Neural crest cell (in vitro differentiated cells): ENCODE data around the gene TWF2. TPM values are rescaled to one million over a fixed set of nuclear protein-coding genes. Genes with fewer than 3 reads are reported as not detected.

Experiments
- DNase-seq: peaks from one replicate; pipeline ENCODE4 v3.0.0; 2021; ENCODE audit warnings: low read depth, mixed read lengths, low spot score
- H3K27ac Mint-ChIP-seq: one replicate; pipeline ENCODE4 v1.8.0; 2021; ENCODE audit warnings: mild to moderate bottlenecking, mixed read lengths; ENCODE audit not compliant: unreplicated experiment
- H3K27me3 Mint-ChIP-seq: 2 replicates; pipeline ENCODE4 v1.8.0; 2021; ENCODE audit warnings: low read depth, mild to moderate bottlenecking, mixed read lengths
- H3K36me3 Mint-ChIP-seq: 2 replicates; pipeline ENCODE4 v1.8.0; 2021; ENCODE audit warnings: low read depth, mild to moderate bottlenecking, mixed read lengths
- H3K4me1 Mint-ChIP-seq: 2 replicates; pipeline ENCODE4 v1.8.0; 2021; ENCODE audit warnings: mixed read lengths
- H3K4me3 Mint-ChIP-seq: one replicate; pipeline ENCODE4 v1.8.0; 2021; ENCODE audit warnings: mild to moderate bottlenecking, mixed read lengths
- H3K9me3 Mint-ChIP-seq: 2 replicates; pipeline ENCODE4 v1.8.0; 2021; ENCODE audit warnings: mixed read lengths
- CTCF ChIP-seq: fragments of 200-600 bp; sonication (generic); conservative IDR thresholded peaks from 2 replicates; pipeline ENCODE4 v1.5.0; 2021; ENCODE audit warnings: antibody characterized with exemption, mild to moderate bottlenecking
- total RNA-seq: library from RNA; stranded (reverse); gene quantifications from 2 replicates; pipeline ENCODE4 v1.2.1, GENCODE V29; 2021

TWF2 gene
- total RNA-seq, 1 donor from 2014 or later = 31.7 TPM

GRCh38 chr3:52193065-52193464 lies 45.9 kb downstream of the TWF2 start:
- Mint-ChIP-seq H3K9me3 (no peaks in the 10 kb centered on the region), H3K27ac (no peak overlapping the region), H3K4me1 (peaks cover 13% of the 10 kb centered on the region), H3K36me3 (no peaks in the 10 kb centered on the region), H3K27me3 (no peaks in the 10 kb centered on the region), H3K4me3 (no peak overlapping the region)
- TF ChIP-seq CTCF = no peak
- DNase-seq = no peak

- Mint-ChIP-seq H3K27me3 (no peaks in the 10 kb centered on the region), H3K36me3 (no peaks in the 10 kb centered on the region), H3K4me3 (no peak overlapping the region), H3K4me1 (peaks cover 7% of the 10 kb centered on the region), H3K27ac (no peak overlapping the region), H3K9me3 (no peaks in the 10 kb centered on the region)
- TF ChIP-seq CTCF = no peak
- DNase-seq = no peak
Observed at GRCh38 chr3:52191663-52192062, 47.3 kb downstream of the TWF2 start.

- no peaks in the 10 kb centered on the region for H3K9me3 Mint-ChIP-seq
- H3K27me3 Mint-ChIP-seq = no peaks in the 10 kb centered on the region
- H3K4me3 Mint-ChIP-seq = no peak overlapping the region
- H3K27ac Mint-ChIP-seq = peak overlapping the region; percentile 75
- no peaks in the 10 kb centered on the region for H3K36me3 Mint-ChIP-seq
- H3K4me1 Mint-ChIP-seq = peaks cover 7% of the 10 kb centered on the region
- DNase-seq = no peak
- no peak for TF ChIP-seq CTCF
Observed at GRCh38 chr3:52190294-52191074, 48.5 kb downstream of the TWF2 start.

GRCh38 chr3:52188556-52188955 lies 50.4 kb downstream of the TWF2 start:
- Mint-ChIP-seq H3K27me3 (no peaks in the 10 kb centered on the region), H3K27ac (no peak overlapping the region), H3K36me3 (no peaks in the 10 kb centered on the region), H3K9me3 (no peaks in the 10 kb centered on the region), H3K4me3 (no peak overlapping the region), H3K4me1 (peaks cover 11% of the 10 kb centered on the region)
- no peak for DNase-seq
- no peak for TF ChIP-seq CTCF

GRCh38 chr3:52186729-52187128 lies 52.2 kb downstream of the TWF2 start:
- H3K4me3 Mint-ChIP-seq = no peak overlapping the region
- no peaks in the 10 kb centered on the region for H3K36me3 Mint-ChIP-seq
- H3K4me1 Mint-ChIP-seq = peaks cover 11% of the 10 kb centered on the region
- no peak for TF ChIP-seq CTCF
- no peaks in the 10 kb centered on the region for H3K9me3 Mint-ChIP-seq
- DNase-seq = no peak
- no peaks in the 10 kb centered on the region for H3K27me3 Mint-ChIP-seq
- H3K27ac Mint-ChIP-seq = no peak overlapping the region
